K562 (cell line): ENCODE data around the gene FMN2. TPM values are rescaled to one million over a fixed set of nuclear protein-coding genes. Genes with fewer than 3 reads are reported as not detected.

Experiments used
- ATAC-seq: fragments of 200-7000 bp; cut with Tn5 transposase; 3 replicates; pipeline ENCODE4 v1.9.1; 2020; ENCODE audit warnings: moderate library complexity
- BruUV-seq: library from RNA; stranded (reverse); fragments of 400-500 nt; replicated peaks from 2 replicates; lab custom pipeline; 2021; lab: Mats Ljungman, UMichigan
- CTCF ChIA-PET: fragments of 300-600 bp; formaldehyde crosslinking; extraction: SDS; loops from one replicate; lab custom pipeline; 2021; ENCODE audit warnings: low intra/inter-chr PET ratio; lab: Yijun Ruan, JAX
- POLR2A ChIA-PET: fragments of 300-600, 350-650 bp; sonication (Branson Sonifier 250); formaldehyde crosslinking; extraction: SDS; loops from one replicate; lab custom pipeline; 2021; ENCODE audit warnings: antibody characterized with exemption, inconsistent platforms; lab: Yijun Ruan, JAX
- DNase-seq, 4 experiments: peaks; one replicate each; pipeline versions ENCODE4 v3.0.0 to v3.0.0-alpha.2; 2011 to 2018; ENCODE audit warnings: low spot score in 3 of 4, mixed read lengths in 3 of 4; ENCODE audit errors: extremely low read depth in 1 of 4
- FAIRE-seq: peaks from 2 replicates; lab custom pipeline; 2011; peaks lifted over from hg19 to GRCh38; lab: Jason Lieb, UNC
- H2AFZ ChIP-seq: 2 replicates; pipeline ENCODE4 v1.6.0; 2011; ENCODE audit warnings: low read depth, low read length, control low read depth, inconsistent platforms
- H3K27ac ChIP-seq: fragments of 200-600 bp; 3 replicates; pipeline ENCODE4 v1.8.0; 2011; ENCODE audit warnings: low read depth, mild to moderate bottlenecking, control low read depth, inconsistent platforms, low read length, moderate library complexity, mixed read lengths; ENCODE audit errors: extremely low read depth
- H3K27me3 ChIP-seq, 2 experiments: fragments of 300-600 bp in 1 of 2; 2 replicates in 1 of 2; 3 replicates in 1 of 2; pipeline versions ENCODE4 v1.6.0 to v1.8.0; 2011; ENCODE audit warnings: inconsistent platforms in 2 of 2, low read length in 2 of 2, mild to moderate bottlenecking in 1 of 2, mixed read lengths in 1 of 2, moderate library complexity in 1 of 2; ENCODE audit not compliant: control insufficient read depth in 2 of 2, insufficient read depth in 2 of 2
- H3K36me3 ChIP-seq: fragments of 300-600 bp; 3 replicates; pipeline ENCODE4 v1.8.0; 2011; ENCODE audit warnings: mild to moderate bottlenecking, low read length, inconsistent platforms; ENCODE audit not compliant: control insufficient read depth, insufficient read depth
- H3K4me1 ChIP-seq, 2 experiments: fragments of 200-600 bp in 1 of 2; replicated peaks in 1 of 2; 2 replicates in 1 of 2; 3 replicates in 1 of 2; pipeline versions ENCODE4 v1.5.1 to v1.8.0; 2011; ENCODE audit warnings: inconsistent platforms in 2 of 2, low read length in 2 of 2, mild to moderate bottlenecking in 1 of 2, mixed read lengths in 1 of 2, moderate library complexity in 1 of 2; ENCODE audit not compliant: control insufficient read depth in 2 of 2, insufficient read depth in 2 of 2
- H3K4me2 ChIP-seq: 2 replicates; pipeline ENCODE4 v1.6.1; 2011; ENCODE audit warnings: low read length, control low read depth, inconsistent platforms, mixed read lengths; ENCODE audit not compliant: insufficient read depth
- H3K4me3 ChIP-seq: fragments of 200-600 bp; sonication (generic), shearing (Covaris generic); 2 replicates; pipeline ENCODE4 v1.5.1; 2016; ENCODE audit warnings: control low read depth, inconsistent platforms
- H3K79me2 ChIP-seq: fragments of 200-600 bp; 3 replicates; pipeline ENCODE4 v1.8.0; 2011; ENCODE audit warnings: low read length, inconsistent platforms; ENCODE audit not compliant: control insufficient read depth, insufficient read depth
- H3K9ac ChIP-seq, 2 experiments: 2 replicates each; pipeline versions ENCODE4 v1.6.0 to v1.6.1; 2011; ENCODE audit warnings: low read depth in 2 of 2, low read length in 2 of 2, control low read depth in 1 of 2, inconsistent platforms in 1 of 2, mild to moderate bottlenecking in 1 of 2, mixed read lengths in 1 of 2; ENCODE audit not compliant: insufficient read depth in 1 of 2
- H3K9me1 ChIP-seq: one replicate; pipeline ENCODE4 v1.6.0; 2011; ENCODE audit warnings: inconsistent platforms, mild to moderate bottlenecking, low read length, moderate library complexity; ENCODE audit not compliant: control insufficient read depth, insufficient read depth
- H3K9me3 ChIP-seq: replicated peaks from 2 replicates; pipeline ENCODE4 v1.5.1; 2011; ENCODE audit warnings: low read depth, low read length, inconsistent platforms; ENCODE audit not compliant: control insufficient read depth, insufficient read depth
- H4K20me1 ChIP-seq: replicated peaks from 2 replicates; pipeline ENCODE4 v1.6.1; 2011; ENCODE audit warnings: low read length, inconsistent platforms, mixed read lengths; ENCODE audit not compliant: control insufficient read depth, insufficient read depth
- CTCF ChIP-seq, 3 experiments: IDR thresholded peaks in 2 of 3; conservative IDR thresholded peaks in 1 of 3; 2 replicates each; pipeline ENCODE4 v1.5.1; 2011 to 2012; ENCODE audit warnings: low read length in 3 of 3, mild to moderate bottlenecking in 3 of 3, control low read depth in 2 of 3, improper control_type of control experiment in 1 of 3, inconsistent platforms in 1 of 3, low read depth in 1 of 3, mixed read lengths in 1 of 3, moderate library complexity in 1 of 3; ENCODE audit not compliant: insufficient read depth in 2 of 3
- RAD21 ChIP-seq, 2 experiments: fragments of 250-450 bp in 1 of 2; fragments of 450-650 bp in 1 of 2; sonication (Bioruptor Pico) in 1 of 2; formaldehyde crosslinking in 1 of 2; IDR thresholded peaks in 1 of 2; conservative IDR thresholded peaks in 1 of 2; 2 replicates each; pipeline versions ENCODE4 v1.4.0 to v1.8.0; 2020 to 2022; ENCODE audit warnings: mild to moderate bottlenecking in 2 of 2, moderate library complexity in 1 of 2
- TOE1 ChIP-seq, 2 experiments: fragments of 450-650 bp in 1 of 2; sonication (generic) in 1 of 2; formaldehyde crosslinking in 1 of 2; IDR thresholded peaks; 2 replicates each; pipeline versions ENCODE4 v1.7.1 to v1.8.0; 2016 to 2022; ENCODE audit warnings: borderline replicate concordance in 2 of 2, mild to moderate bottlenecking in 2 of 2, antibody characterized with exemption in 1 of 2, inconsistent platforms in 1 of 2, low read depth in 1 of 2, missing genetic modification reagents in 1 of 2, moderate library complexity in 1 of 2
- WGBS: fragments of 100-300 bp; shearing (Covaris generic); methylation state at CpG from one replicate; pipeline ENCODE4 v1.1.6; 2016; ENCODE audit warnings: low coverage, mixed read lengths; ENCODE audit not compliant: insufficient coverage; ENCODE audit errors: missing lambda C conversion rate; 5-methylcytosine and 5-hydroxymethylcytosine counted together
- in situ Hi-C: fragments of 300-500 bp; cut with MboI; formaldehyde crosslinking; loops from 4 replicates; pipeline ENCODE4 v1.15.0; 2018; ENCODE audit warnings: inconsistent platforms, mixed read lengths
- intact Hi-C: fragments of 100-400 bp; cut with micrococcal nuclease; formaldehyde crosslinking; loops from 2 replicates; pipeline ENCODE4 v1.14.2; 2022
- polyA plus RNA-seq, 8 experiments: library from polyadenylated mRNA; depleted of rRNA in 4 of 8; stranded (reverse) in 5 of 8; unstranded in 3 of 8; fragments of >200 nt; fragmentation: Nextera tagmentation in 2 of 8; fragmentation: Illumina TruSeq in 1 of 8; extraction: Ambion mirVana in 2 of 8; extraction: Trizol in 1 of 8; gene quantifications; 2 replicates each; pipeline versions ENCODE4 v1.2.1 to v1.2.3, GENCODE V29; 2011 to 2014; ENCODE audit warnings: inconsistent platforms in 1 of 8, missing spikeins in 1 of 8
- total RNA-seq, 7 experiments: library from RNA; depleted of rRNA in 6 of 7; stranded (reverse); fragments of >200 nt in 6 of 7; fragmentation: Illumina TruSeq in 2 of 7; extraction: Trizol in 2 of 7; gene quantifications; 2 replicates each; pipeline versions ENCODE4 v1.2.1 to v1.2.3, GENCODE V29; 2011 to 2021; ENCODE audit warnings: low replicate concordance in 1 of 7

FMN2 gene
- total and polyA plus RNA-seq, 9 of the 15 experiments (the other 6 are each of a cell fraction or from before 2014, with no cell fraction given), result 0.15 to 0.45 (median 0.16) TPM; not detected in 3

- peak; percentile 8 to 30 (median 29); a peak in 2 of 6 replicates for TF ChIP-seq CTCF (IDR thresholded peaks at IDR 0.05 in 2 of 3, conservative IDR thresholded peaks at IDR 0.05 in 1 of 3; ENCODE audit: insufficient read depth in 2 of 3, low read depth in 1 of 3, low read length in 3 of 3)
- peak; percentile 31 to 56; a peak in 3 of 4 replicates for TF ChIP-seq RAD21 (CRISPR knock-in tag; conservative IDR thresholded peaks at IDR 0.05 in 1 of 2, IDR thresholded peaks at IDR 0.05 in 1 of 2)
- no peak for TF ChIP-seq TOE1 (IDR thresholded peaks at IDR 0.05; ENCODE audit: borderline replicate concordance)
- TF ChIP-seq TOE1 (CRISPR knock-in tag; IDR thresholded peaks at IDR 0.05; ENCODE audit: borderline replicate concordance, low read depth), result no peak
- Histone ChIP-seq H3K79me2 (no peaks in the 10 kb centered on the region), H3K4me3 (no peak overlapping the region), H3K4me2 (no peak overlapping the region), H4K20me1 (no peaks in the 10 kb centered on the region), H3K27ac (no peak overlapping the region), H3K36me3 (no peaks in the 10 kb centered on the region), H3K27me3 (no peaks in the 10 kb centered on the region), H3K9me3 (no peaks in the 10 kb centered on the region; the same call in 1 of the 2 replicates), H3K4me1 (no peaks in the 10 kb centered on the region), H3K9me1 (no peaks in the 10 kb centered on the region), H3K9ac (no peak overlapping the region), H2AFZ (no peak overlapping the region)
- DNase-seq (no peak), ATAC-seq (no peak), FAIRE-seq (no peak)
- CTCF ChIA-PET, result no interaction called here
- WGBS, result 3% methylated on average over 7 of the region's 7 CpGs
- intact Hi-C loops (loop anchor here (2.0 kb wide), 1 partner anchor 37 kb away; no protein-coding TSS in a partner anchor), in situ Hi-C loops (no loop called here)
- BruUV-seq, result no TSS peak
- POLR2A ChIA-PET, result interaction anchor here (1.0 kb wide), 1 partner anchor 59 kb away, joined by 3 read pairs; no protein-coding TSS in a partner anchor
Measured at GRCh38 chr1:240455228-240455821, 363.6 kb downstream of the FMN2 start.
